ENCODE results near the gene KIF2C.

KIF2C gene

GRCh38 chr1:44817307-44817706 lies 77.7 kb downstream of the KIF2C start:
- no peak for DNase-seq

All from NCI-H1436 (cell line).